NCI-H128 (cell line): ENCODE results near the gene TCEA3.

Experiments
- DNase-seq: peaks from one replicate; lab custom pipeline; 2025; ENCODE audit not compliant: unreplicated experiment; lab: John Stamatoyannopoulos, UW

The TCEA3 gene

GRCh38 chr1:23341931-23342692 lies 82.4 kb downstream of the TCEA3 start:
- DNase-seq = no peak

GRCh38 chr1:23339632-23340031 lies 84.9 kb downstream of the TCEA3 start:
- no peak for DNase-seq

GRCh38 chr1:23337869-23338268 lies 86.7 kb downstream of the TCEA3 start:
- DNase-seq = no peak

- DNase-seq = no peak
These were observed 92.8 kb downstream of the TCEA3 start for GRCh38 chr1:23331713-23332112.
